ENCODE results near the gene EDA.

Gene EDA

DNA sequence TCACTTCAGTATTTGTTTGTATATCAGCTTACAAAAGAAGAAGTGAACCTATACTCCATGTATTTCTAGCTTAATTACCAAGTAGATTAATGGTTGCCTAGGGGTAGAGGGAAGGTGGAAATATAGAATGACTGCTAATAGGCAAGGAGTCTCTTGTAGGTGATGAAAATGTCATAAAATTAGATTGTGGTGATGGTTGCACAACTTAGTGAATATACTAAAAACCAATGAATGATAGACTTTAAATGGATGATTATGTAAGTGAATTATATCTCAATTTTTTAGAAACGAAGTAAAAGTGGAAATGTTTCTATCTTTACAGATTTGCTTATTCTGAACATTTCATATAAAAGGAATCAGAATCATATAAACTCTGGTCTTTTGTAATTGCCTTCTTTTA, 268.3 kb downstream of the EDA start:
- no peaks in the 10 kb centered on the region for H3K9me3 ChIP-seq (replicated peaks; ENCODE audit: insufficient read depth, low read length)
- H3F3A ChIP-seq (ENCODE audit: insufficient read depth, low read length) = no peaks in the 10 kb centered on the region
- no peaks in the 10 kb centered on the region for H3K79me2 ChIP-seq (ENCODE audit: low read length)

GRCh38 chrX:69896046-69896445, 280.1 kb downstream of the EDA start:
- H3K27me3 ChIP-seq (replicated peaks; ENCODE audit: insufficient read depth, low read length) = no peaks in the 10 kb centered on the region
- no peaks in the 10 kb centered on the region for H3K36me3 ChIP-seq (replicated peaks; ENCODE audit: insufficient read depth, low read length)
- no peaks in the 10 kb centered on the region for H3K9me2 ChIP-seq (replicated peaks; ENCODE audit: insufficient read depth, low read length)
- no peaks in the 10 kb centered on the region for H3K9me3 ChIP-seq (replicated peaks; ENCODE audit: insufficient read depth, low read length)
- no peaks in the 10 kb centered on the region for H3F3A ChIP-seq (ENCODE audit: insufficient read depth, low read length)
- no peak overlapping the region for H3K4me2 ChIP-seq (ENCODE audit: low read depth, low read length)
- H4K20me1 ChIP-seq (ENCODE audit: insufficient read depth, low read length) = no peaks in the 10 kb centered on the region
- DNase-seq = no peak
- no peaks in the 10 kb centered on the region for H3K4me1 ChIP-seq (ENCODE audit: low read length)
- TF ChIP-seq, protein P1, sequence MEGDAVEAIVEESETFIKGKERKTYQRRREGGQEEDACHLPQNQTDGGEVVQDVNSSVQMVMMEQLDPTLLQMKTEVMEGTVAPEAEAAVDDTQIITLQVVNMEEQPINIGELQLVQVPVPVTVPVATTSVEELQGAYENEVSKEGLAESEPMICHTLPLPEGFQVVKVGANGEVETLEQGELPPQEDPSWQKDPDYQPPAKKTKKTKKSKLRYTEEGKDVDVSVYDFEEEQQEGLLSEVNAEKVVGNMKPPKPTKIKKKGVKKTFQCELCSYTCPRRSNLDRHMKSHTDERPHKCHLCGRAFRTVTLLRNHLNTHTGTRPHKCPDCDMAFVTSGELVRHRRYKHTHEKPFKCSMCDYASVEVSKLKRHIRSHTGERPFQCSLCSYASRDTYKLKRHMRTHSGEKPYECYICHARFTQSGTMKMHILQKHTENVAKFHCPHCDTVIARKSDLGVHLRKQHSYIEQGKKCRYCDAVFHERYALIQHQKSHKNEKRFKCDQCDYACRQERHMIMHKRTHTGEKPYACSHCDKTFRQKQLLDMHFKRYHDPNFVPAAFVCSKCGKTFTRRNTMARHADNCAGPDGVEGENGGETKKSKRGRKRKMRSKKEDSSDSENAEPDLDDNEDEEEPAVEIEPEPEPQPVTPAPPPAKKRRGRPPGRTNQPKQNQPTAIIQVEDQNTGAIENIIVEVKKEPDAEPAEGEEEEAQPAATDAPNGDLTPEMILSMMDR (IDR thresholded peaks at IDR 0.05; ENCODE audit: low read length) = no peak
- TF ChIP-seq EZH2 (optimal IDR thresholded peaks at IDR 0.05; ENCODE audit: low read depth, low read length) = no peak
- TF ChIP-seq EZH2phosphoT487 (IDR thresholded peaks at IDR 0.05; ENCODE audit: low read length) = no peak
- H3K4me3 ChIP-seq (ENCODE audit: low read length) = no peak overlapping the region
- no peaks in the 10 kb centered on the region for H3K79me2 ChIP-seq (ENCODE audit: low read length)
- no peak overlapping the region for H2AFZ ChIP-seq (ENCODE audit: low read length)
- H3K9ac ChIP-seq (ENCODE audit: low read length) = no peak overlapping the region
- H3K27ac ChIP-seq (ENCODE audit: low read length) = no peak overlapping the region

More for the DNA sequence above, 268.3 kb downstream of the EDA start:
- Histone ChIP-seq H3K27me3 (replicated peaks; ENCODE audit: insufficient read depth, low read length) (no peaks in the 10 kb centered on the region), H3K9ac (ENCODE audit: low read length) (no peak overlapping the region), H3K4me3 (ENCODE audit: low read length) (no peak overlapping the region), H3K4me2 (ENCODE audit: low read depth, low read length) (no peak overlapping the region), H2AFZ (ENCODE audit: low read length) (no peak overlapping the region), H3K9me2 (replicated peaks; ENCODE audit: insufficient read depth, low read length) (no peaks in the 10 kb centered on the region), H3K4me1 (ENCODE audit: low read length) (no peaks in the 10 kb centered on the region), H3K36me3 (replicated peaks; ENCODE audit: insufficient read depth, low read length) (no peaks in the 10 kb centered on the region), H4K20me1 (ENCODE audit: insufficient read depth, low read length) (no peaks in the 10 kb centered on the region), H3K27ac (ENCODE audit: low read length) (no peak overlapping the region)
- no peak for DNase-seq
- TF ChIP-seq EZH2phosphoT487 (IDR thresholded peaks at IDR 0.05; ENCODE audit: low read length) (no peak), EZH2 (optimal IDR thresholded peaks at IDR 0.05; ENCODE audit: low read depth, low read length) (no peak)
- TF ChIP-seq, protein P1 (IDR thresholded peaks at IDR 0.05; ENCODE audit: low read length) = no peak

- no peaks in the 10 kb centered on the region for H4K20me1 ChIP-seq (ENCODE audit: insufficient read depth, low read length)
- no peaks in the 10 kb centered on the region for H3K79me2 ChIP-seq (ENCODE audit: low read length)
- H3F3A ChIP-seq (ENCODE audit: insufficient read depth, low read length) = no peaks in the 10 kb centered on the region
- no peaks in the 10 kb centered on the region for H3K27me3 ChIP-seq (replicated peaks; ENCODE audit: insufficient read depth, low read length)
- TF ChIP-seq EZH2 (optimal IDR thresholded peaks at IDR 0.05; ENCODE audit: low read depth, low read length) (no peak), EZH2phosphoT487 (IDR thresholded peaks at IDR 0.05; ENCODE audit: low read length) (no peak)
- TF ChIP-seq, protein P1 (IDR thresholded peaks at IDR 0.05; ENCODE audit: low read length) = no peak
- no peaks in the 10 kb centered on the region for H3K9me2 ChIP-seq (replicated peaks; ENCODE audit: insufficient read depth, low read length)
- no peaks in the 10 kb centered on the region for H3K36me3 ChIP-seq (replicated peaks; ENCODE audit: insufficient read depth, low read length)
- H3K4me3 ChIP-seq (ENCODE audit: low read length) = no peak overlapping the region
- no peaks in the 10 kb centered on the region for H3K9me3 ChIP-seq (replicated peaks; ENCODE audit: insufficient read depth, low read length)
- DNase-seq = no peak
- H3K27ac ChIP-seq (ENCODE audit: low read length) = no peak overlapping the region
- no peak overlapping the region for H3K4me2 ChIP-seq (ENCODE audit: low read depth, low read length)
- H2AFZ ChIP-seq (ENCODE audit: low read length) = no peak overlapping the region
- H3K9ac ChIP-seq (ENCODE audit: low read length) = no peak overlapping the region
- H3K4me1 ChIP-seq (ENCODE audit: low read length) = no peaks in the 10 kb centered on the region
Observed at GRCh38 chrX:69900491-69900890, 284.6 kb downstream of the EDA start.
